Adipocyte (in vitro differentiated cells): ENCODE measurements around the gene KRT1.

Experiments
- DNase-seq: peaks from one replicate; pipeline ENCODE4 v3.0.0-alpha.2; 2015; ENCODE audit warnings: low read depth
- H3K27me3 ChIP-seq: replicated peaks from 2 replicates; pipeline ENCODE4 v1.7.0; 2013; ENCODE audit warnings: mild to moderate bottlenecking, low read length, moderate library complexity; ENCODE audit not compliant: control insufficient read depth, insufficient read depth
- H3K36me3 ChIP-seq: 2 replicates; pipeline ENCODE4 v1.7.0; 2013; ENCODE audit warnings: low read length, mild to moderate bottlenecking, moderate library complexity; ENCODE audit not compliant: control insufficient read depth, insufficient read depth, severe bottlenecking
- H3K4me1 ChIP-seq: 2 replicates; pipeline ENCODE4 v1.7.0; 2013; ENCODE audit warnings: mild to moderate bottlenecking, low read length, moderate library complexity; ENCODE audit not compliant: control insufficient read depth, insufficient read depth
- H3K4me3 ChIP-seq: 2 replicates; pipeline ENCODE4 v1.7.0; 2013; ENCODE audit warnings: mild to moderate bottlenecking, low read length, moderate library complexity
- H3K9ac ChIP-seq: 2 replicates; pipeline ENCODE4 v1.7.0; 2013; ENCODE audit warnings: mild to moderate bottlenecking, low read length, moderate library complexity
- H3K9me3 ChIP-seq: 2 replicates; pipeline ENCODE4 v1.7.0; 2013; ENCODE audit warnings: mild to moderate bottlenecking, low read length, moderate library complexity; ENCODE audit not compliant: control insufficient read depth

Gene KRT1

GRCh38 chr12:52647601-52648000, 32.6 kb downstream of the KRT1 start:
- peaks cover 7% of the 10 kb centered on the region for H3K4me1 ChIP-seq
- no peak for DNase-seq
- H3K9me3 ChIP-seq = no peaks in the 10 kb centered on the region
- no peak overlapping the region for H3K9ac ChIP-seq
- H3K27me3 ChIP-seq = peaks cover 76% of the 10 kb centered on the region
- no peak overlapping the region for H3K4me3 ChIP-seq
- no peaks in the 10 kb centered on the region for H3K36me3 ChIP-seq

GRCh38 chr12:52646613-52647012, 33.6 kb downstream of the KRT1 start:
- H3K4me1 ChIP-seq = peaks cover 7% of the 10 kb centered on the region
- DNase-seq = no peak
- H3K9ac ChIP-seq = no peak overlapping the region
- H3K4me3 ChIP-seq = no peak overlapping the region
- no peaks in the 10 kb centered on the region for H3K9me3 ChIP-seq
- H3K36me3 ChIP-seq = no peaks in the 10 kb centered on the region
- H3K27me3 ChIP-seq = peaks cover 84% of the 10 kb centered on the region

- no peak overlapping the region for H3K4me3 ChIP-seq
- H3K9me3 ChIP-seq = no peaks in the 10 kb centered on the region
- no peaks in the 10 kb centered on the region for H3K36me3 ChIP-seq
- peaks cover 7% of the 10 kb centered on the region for H3K4me1 ChIP-seq
- DNase-seq = no peak
- no peak overlapping the region for H3K9ac ChIP-seq
- peaks cover 87% of the 10 kb centered on the region for H3K27me3 ChIP-seq
These were observed 34.2 kb downstream of the KRT1 start for GRCh38 chr12:52645982-52646381.

GRCh38 chr12:52645120-52645761, 35.0 kb downstream of the KRT1 start:
- DNase-seq = no peak
- H3K4me3 ChIP-seq = no peak overlapping the region
- H3K4me1 ChIP-seq = no peaks in the 10 kb centered on the region
- H3K36me3 ChIP-seq = no peaks in the 10 kb centered on the region
- no peak overlapping the region for H3K9ac ChIP-seq
- no peaks in the 10 kb centered on the region for H3K9me3 ChIP-seq
- H3K27me3 ChIP-seq = peaks cover 82% of the 10 kb centered on the region

GRCh38 chr12:52644078-52644415, 36.2 kb downstream of the KRT1 start:
- no peaks in the 10 kb centered on the region for H3K36me3 ChIP-seq
- no peak overlapping the region for H3K9ac ChIP-seq
- no peak for DNase-seq
- H3K27me3 ChIP-seq = peaks cover 77% of the 10 kb centered on the region
- no peaks in the 10 kb centered on the region for H3K4me1 ChIP-seq
- no peaks in the 10 kb centered on the region for H3K9me3 ChIP-seq
- H3K4me3 ChIP-seq = no peak overlapping the region

GRCh38 chr12:52643233-52644077, 36.8 kb downstream of the KRT1 start:
- Histone ChIP-seq H3K9me3 (no peaks in the 10 kb centered on the region), H3K4me1 (no peaks in the 10 kb centered on the region), H3K4me3 (no peak overlapping the region), H3K9ac (no peak overlapping the region), H3K27me3 (peaks cover 77% of the 10 kb centered on the region), H3K36me3 (no peaks in the 10 kb centered on the region)
- no peak for DNase-seq

- Histone ChIP-seq H3K9me3 (no peaks in the 10 kb centered on the region), H3K4me3 (no peak overlapping the region), H3K36me3 (no peaks in the 10 kb centered on the region), H3K9ac (no peak overlapping the region), H3K27me3 (peaks cover 64% of the 10 kb centered on the region), H3K4me1 (peaks cover 4% of the 10 kb centered on the region)
- DNase-seq = no peak
These were observed 38.7 kb downstream of the KRT1 start for GRCh38 chr12:52641468-52641867.

- H3K27me3 ChIP-seq = peaks cover 61% of the 10 kb centered on the region
- H3K4me3 ChIP-seq = no peak overlapping the region
- H3K9ac ChIP-seq = no peak overlapping the region
- H3K4me1 ChIP-seq = peaks cover 4% of the 10 kb centered on the region
- H3K36me3 ChIP-seq = no peaks in the 10 kb centered on the region
- no peaks in the 10 kb centered on the region for H3K9me3 ChIP-seq
- DNase-seq = no peak
These were observed 42.9 kb downstream of the KRT1 start for GRCh38 chr12:52637299-52637698.

GRCh38 chr12:52636592-52637258, 43.5 kb downstream of the KRT1 start:
- no peak for DNase-seq
- Histone ChIP-seq H3K9me3 (no peaks in the 10 kb centered on the region), H3K27me3 (peaks cover 62% of the 10 kb centered on the region), H3K9ac (no peak overlapping the region), H3K4me1 (peaks cover 4% of the 10 kb centered on the region), H3K4me3 (no peak overlapping the region), H3K36me3 (no peaks in the 10 kb centered on the region)

- no peak overlapping the region for H3K4me3 ChIP-seq
- H3K9me3 ChIP-seq = no peaks in the 10 kb centered on the region
- peaks cover 4% of the 10 kb centered on the region for H3K4me1 ChIP-seq
- H3K36me3 ChIP-seq = no peaks in the 10 kb centered on the region
- H3K9ac ChIP-seq = no peak overlapping the region
- peaks cover 62% of the 10 kb centered on the region for H3K27me3 ChIP-seq
- no peak for DNase-seq
These were observed 44.0 kb downstream of the KRT1 start for GRCh38 chr12:52636189-52636588.

GRCh38 chr12:52634266-52635056, 45.7 kb downstream of the KRT1 start:
- Histone ChIP-seq H3K4me1 (peaks cover 4% of the 10 kb centered on the region), H3K4me3 (no peak overlapping the region), H3K27me3 (peaks cover 71% of the 10 kb centered on the region), H3K9ac (no peak overlapping the region), H3K36me3 (no peaks in the 10 kb centered on the region), H3K9me3 (no peaks in the 10 kb centered on the region)
- DNase-seq = no peak
